BLaER1 (cell line): ENCODE measurements around the gene AQP12A.

Experiments used
- H3K27ac ChIP-seq: shearing (Covaris generic); formaldehyde crosslinking; 2 replicates; pipeline ENCODE4 v1.8.1; 2022
- H3K27me3 ChIP-seq: shearing (Covaris generic); formaldehyde crosslinking; 2 replicates; pipeline ENCODE4 v1.8.1; 2022
- H3K36me3 ChIP-seq: shearing (Covaris generic); formaldehyde crosslinking; 2 replicates; pipeline ENCODE4 v1.8.1; 2022
- H3K4me1 ChIP-seq: shearing (Covaris generic); formaldehyde crosslinking; 2 replicates; pipeline ENCODE4 v1.8.1; 2022
- H3K4me2 ChIP-seq: shearing (Covaris generic); formaldehyde crosslinking; 2 replicates; pipeline ENCODE4 v1.8.1; 2022
- H3K4me3 ChIP-seq: shearing (Covaris generic); formaldehyde crosslinking; 2 replicates; pipeline ENCODE4 v1.8.1; 2022
- H3K9ac ChIP-seq: shearing (Covaris generic); formaldehyde crosslinking; 2 replicates; pipeline ENCODE4 v1.8.1; 2022
- H3K9me3 ChIP-seq: shearing (Covaris generic); formaldehyde crosslinking; 2 replicates; pipeline ENCODE4 v1.8.1; 2022
- H4K20me1 ChIP-seq: shearing (Covaris generic); formaldehyde crosslinking; 2 replicates; pipeline ENCODE4 v1.8.1; 2022
- Cebpa-rat ChIP-seq: shearing (Covaris generic); IDR thresholded peaks from 2 replicates; pipeline ENCODE4 v1.8.1; 2022

Gene AQP12A

GRCh38 chr2:240717681-240718581 is 26.3 kb downstream of the AQP12A start:
- H3K9ac ChIP-seq, result no peak overlapping the region
- H3K4me1 ChIP-seq, result peaks cover 44% of the 10 kb centered on the region
- H3K4me2 ChIP-seq, result peak overlapping the region; percentile 49
- H3K9me3 ChIP-seq, result no peaks in the 10 kb centered on the region
- no peak overlapping the region for H3K4me3 ChIP-seq
- H3K27me3 ChIP-seq, result no peaks in the 10 kb centered on the region
- no peaks in the 10 kb centered on the region for H4K20me1 ChIP-seq
- no peak for TF ChIP-seq Cebpa-rat
- H3K27ac ChIP-seq, result no peak overlapping the region
- H3K36me3 ChIP-seq, result no peaks in the 10 kb centered on the region

GRCh38 chr2:240718896-240719490 is 27.3 kb downstream of the AQP12A start:
- peak overlapping the region; percentile 13; the same call in 1 of the 2 replicates for H3K27ac ChIP-seq
- H3K4me2 ChIP-seq, result peak overlapping the region; percentile 49
- H3K9me3 ChIP-seq, result no peaks in the 10 kb centered on the region
- no peak for TF ChIP-seq Cebpa-rat
- no peaks in the 10 kb centered on the region for H3K27me3 ChIP-seq
- H3K36me3 ChIP-seq, result no peaks in the 10 kb centered on the region
- H3K9ac ChIP-seq, result no peak overlapping the region
- no peaks in the 10 kb centered on the region for H4K20me1 ChIP-seq
- H3K4me1 ChIP-seq, result peaks cover 36% of the 10 kb centered on the region
- H3K4me3 ChIP-seq, result no peak overlapping the region

- H3K4me3 ChIP-seq, result no peak overlapping the region
- no peaks in the 10 kb centered on the region for H3K36me3 ChIP-seq
Measured at GRCh38 chr2:240719676-240720545, 28.2 kb downstream of the AQP12A start.

GRCh38 chr2:240720686-240721595 is 29.3 kb downstream of the AQP12A start:
- Histone ChIP-seq H3K4me2 (no peak overlapping the region), H3K27ac (no peak overlapping the region), H4K20me1 (no peaks in the 10 kb centered on the region), H3K9me3 (no peaks in the 10 kb centered on the region), H3K4me3 (no peak overlapping the region), H3K9ac (no peak overlapping the region), H3K36me3 (no peaks in the 10 kb centered on the region), H3K27me3 (no peaks in the 10 kb centered on the region), H3K4me1 (peaks cover 37% of the 10 kb centered on the region)
- TF ChIP-seq Cebpa-rat, result no peak

More at GRCh38 chr2:240719676-240720545, 28.2 kb downstream of the AQP12A start:
- Histone ChIP-seq H3K27me3 (no peaks in the 10 kb centered on the region), H3K4me1 (peaks cover 27% of the 10 kb centered on the region), H4K20me1 (no peaks in the 10 kb centered on the region), H3K27ac (no peak overlapping the region), H3K4me2 (no peak overlapping the region), H3K9ac (no peak overlapping the region), H3K9me3 (no peaks in the 10 kb centered on the region)
- no peak for TF ChIP-seq Cebpa-rat

GRCh38 chr2:240721596-240722180 is 30.0 kb downstream of the AQP12A start:
- no peaks in the 10 kb centered on the region for H3K36me3 ChIP-seq
- H3K27ac ChIP-seq, result no peak overlapping the region
- H3K4me2 ChIP-seq, result no peak overlapping the region
- no peaks in the 10 kb centered on the region for H4K20me1 ChIP-seq
- peaks cover 40% of the 10 kb centered on the region for H3K4me1 ChIP-seq
- no peak overlapping the region for H3K9ac ChIP-seq
- H3K27me3 ChIP-seq, result no peaks in the 10 kb centered on the region
- no peaks in the 10 kb centered on the region for H3K9me3 ChIP-seq
- no peak for TF ChIP-seq Cebpa-rat
- no peak overlapping the region for H3K4me3 ChIP-seq

- H3K4me1 ChIP-seq, result peaks cover 40% of the 10 kb centered on the region
- no peak overlapping the region for H3K27ac ChIP-seq
- no peak overlapping the region for H3K4me3 ChIP-seq
- TF ChIP-seq Cebpa-rat, result no peak
- no peaks in the 10 kb centered on the region for H4K20me1 ChIP-seq
- no peak overlapping the region for H3K9ac ChIP-seq
- H3K9me3 ChIP-seq, result no peaks in the 10 kb centered on the region
- H3K4me2 ChIP-seq, result no peak overlapping the region
- H3K36me3 ChIP-seq, result no peaks in the 10 kb centered on the region
- H3K27me3 ChIP-seq, result no peaks in the 10 kb centered on the region
Measured at GRCh38 chr2:240722376-240722775, 30.7 kb downstream of the AQP12A start.

GRCh38 chr2:240722796-240723735 is 31.4 kb downstream of the AQP12A start:
- Histone ChIP-seq H3K36me3 (no peaks in the 10 kb centered on the region), H3K4me3 (no peak overlapping the region), H3K9me3 (no peaks in the 10 kb centered on the region), H3K27ac (no peak overlapping the region), H3K4me2 (no peak overlapping the region), H4K20me1 (no peaks in the 10 kb centered on the region), H3K27me3 (no peaks in the 10 kb centered on the region), H3K4me1 (peaks cover 40% of the 10 kb centered on the region), H3K9ac (no peak overlapping the region)
- TF ChIP-seq Cebpa-rat, result no peak

- no peaks in the 10 kb centered on the region for H4K20me1 ChIP-seq
- no peaks in the 10 kb centered on the region for H3K27me3 ChIP-seq
- H3K27ac ChIP-seq, result 0 out of 2 replicates have a peak overlapping the region, but pooled peaks have one; percentile 18
- H3K4me1 ChIP-seq, result peaks cover 40% of the 10 kb centered on the region
- no peak overlapping the region for H3K4me3 ChIP-seq
- H3K9ac ChIP-seq, result no peak overlapping the region
- no peak for TF ChIP-seq Cebpa-rat
- H3K9me3 ChIP-seq, result no peaks in the 10 kb centered on the region
- H3K36me3 ChIP-seq, result no peaks in the 10 kb centered on the region
- H3K4me2 ChIP-seq, result no peak overlapping the region
Measured at GRCh38 chr2:240723851-240724250, 32.2 kb downstream of the AQP12A start.
